Epidermal melanocyte (primary cell): ENCODE results near the gene FAM20A.
"Not testable (repeated sequence)": the region's sequence is repeated elsewhere in the genome, so short reads cannot be mapped to it uniquely, and the experiment has no call there.

Experiments used
- DNase-seq: peaks from one replicate; pipeline ENCODE4 v3.0.0; 2011; ENCODE audit warnings: low spot score; ENCODE audit not compliant: insufficient read length

The FAM20A gene

GRCh38 chr17:68495081-68495480, 106.1 kb downstream of the FAM20A start:
- no peak for DNase-seq

- not testable (repeated sequence) for DNase-seq
These were observed 108.6 kb downstream of the FAM20A start for GRCh38 chr17:68492394-68493054.

- no peak for DNase-seq
These were observed 109.6 kb downstream of the FAM20A start for GRCh38 chr17:68491381-68492231.

GRCh38 chr17:68489919-68490318, 111.2 kb downstream of the FAM20A start:
- DNase-seq, result no peak
